ENCODE results near the gene IQSEC1.

IQSEC1 gene

DNA sequence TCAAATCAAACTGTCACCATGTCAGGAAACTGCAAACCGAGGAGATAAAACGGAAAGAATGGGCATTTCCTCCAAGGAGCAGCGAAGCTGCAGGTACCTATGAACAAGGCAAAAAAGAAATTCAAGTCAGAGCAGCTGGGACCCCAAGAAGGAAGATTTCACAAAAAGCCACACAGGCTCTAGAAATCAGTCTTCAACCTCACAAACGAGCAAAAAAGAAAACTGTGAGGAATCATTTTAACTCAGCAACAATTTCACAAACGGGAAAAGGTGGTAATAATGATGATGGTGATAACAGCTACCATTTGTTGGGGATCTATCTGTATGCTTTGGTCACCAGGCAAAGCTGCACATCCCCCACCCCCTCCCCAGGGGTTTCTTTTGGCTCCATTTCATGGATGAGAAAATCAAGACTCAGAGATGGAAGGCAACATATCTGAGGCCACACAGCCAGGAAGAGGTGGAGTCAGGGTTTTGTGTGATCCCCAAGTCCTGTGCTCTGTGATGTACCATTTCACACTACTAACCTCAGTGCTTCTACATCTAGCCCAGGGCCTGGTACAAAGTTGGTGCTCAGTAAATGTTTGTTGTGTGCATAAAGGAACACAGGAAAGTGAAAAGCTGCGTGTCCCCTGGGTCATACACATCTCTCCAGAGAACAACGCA, 109.9 kb downstream of the IQSEC1 start:
- Histone ChIP-seq H3K27ac (ENCODE audit: low read depth, low read length) (peak overlapping the region; percentile 0), H3K9ac (ENCODE audit: low read length in 5 of 5) (peak overlapping the region in 1 of 5 donors; percentile 28), H3K4me3 (ENCODE audit: low read depth in 1 of 5, low read length in 5 of 5) (no peak overlapping the region), H3K9me3 (ENCODE audit: control insufficient read depth in 5 of 5, low read length in 5 of 5) (no peaks in the 10 kb centered on the region), H3K36me3 (ENCODE audit: control insufficient read depth in 5 of 5, insufficient read depth in 5 of 5, low read length in 5 of 5) (no peaks in the 10 kb centered on the region), H3K27me3 (ENCODE audit: control insufficient read depth in 5 of 5, insufficient read depth in 4 of 5, low read length in 5 of 5) (no peaks in the 10 kb centered on the region), H3K4me1 (ENCODE audit: control insufficient read depth in 5 of 5, insufficient read depth in 5 of 5, low read length in 5 of 5) (peaks cover 34 to 96% (median 90%) of the 10 kb centered on the region in 5 donors)

DNA sequence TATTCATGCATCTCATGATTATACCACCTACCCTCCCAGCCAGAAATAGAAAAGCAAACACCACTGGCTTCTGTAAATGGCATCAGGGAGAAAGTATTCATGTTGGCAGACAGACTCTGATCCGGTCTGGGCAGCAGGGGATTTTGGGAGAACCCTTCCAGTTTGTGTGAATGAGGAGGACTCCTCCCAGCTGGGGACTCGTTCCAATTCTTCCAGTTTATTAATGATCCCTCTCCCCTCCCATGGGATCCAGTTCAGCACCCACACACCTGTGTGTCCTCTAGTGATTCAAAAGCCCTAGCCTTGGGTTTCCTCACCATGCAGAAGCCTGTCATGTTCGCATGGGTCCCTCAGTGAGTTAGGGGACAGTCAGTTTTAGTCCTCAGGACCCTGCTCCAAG, 110.9 kb downstream of the IQSEC1 start:
- Histone ChIP-seq H3K36me3 (ENCODE audit: control insufficient read depth in 5 of 5, insufficient read depth in 5 of 5, low read length in 5 of 5) (no peaks in the 10 kb centered on the region), H3K27me3 (ENCODE audit: control insufficient read depth in 5 of 5, insufficient read depth in 4 of 5, low read length in 5 of 5) (no peaks in the 10 kb centered on the region), H3K27ac (ENCODE audit: low read depth, low read length) (peak overlapping the region; percentile 0), H3K4me1 (ENCODE audit: control insufficient read depth in 5 of 5, insufficient read depth in 5 of 5, low read length in 5 of 5) (peaks cover 34 to 100% (median 87%) of the 10 kb centered on the region in 5 donors), H3K9me3 (ENCODE audit: control insufficient read depth in 5 of 5, low read length in 5 of 5) (no peaks in the 10 kb centered on the region), H3K9ac (ENCODE audit: low read length in 5 of 5) (no peak overlapping the region), H3K4me3 (ENCODE audit: low read depth in 1 of 5, low read length in 5 of 5) (no peak overlapping the region)

DNA sequence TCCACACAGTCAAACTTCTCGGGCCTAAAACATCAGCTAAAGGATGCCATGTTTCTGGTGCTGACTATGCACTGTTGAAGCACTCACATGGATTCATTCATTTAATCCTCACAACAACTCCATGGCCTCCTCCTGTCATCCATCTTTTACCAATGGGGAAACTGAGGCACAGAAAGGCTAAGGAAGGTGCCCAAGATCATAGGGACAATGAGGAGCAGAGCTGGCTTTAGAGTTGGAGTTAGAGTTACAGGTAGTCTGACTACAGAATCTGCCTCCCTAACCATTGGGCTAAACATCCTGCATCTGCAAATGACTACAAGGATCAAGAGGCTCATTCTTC, 111.6 kb downstream of the IQSEC1 start:
- Histone ChIP-seq H3K9me3 (ENCODE audit: control insufficient read depth in 5 of 5, low read length in 5 of 5) (no peaks in the 10 kb centered on the region), H3K4me3 (ENCODE audit: low read depth in 1 of 5, low read length in 5 of 5) (no peak overlapping the region), H3K27ac (ENCODE audit: low read depth, low read length) (no peak overlapping the region), H3K27me3 (ENCODE audit: control insufficient read depth in 5 of 5, insufficient read depth in 4 of 5, low read length in 5 of 5) (no peaks in the 10 kb centered on the region), H3K9ac (ENCODE audit: low read length in 5 of 5) (no peak overlapping the region), H3K36me3 (ENCODE audit: control insufficient read depth in 5 of 5, insufficient read depth in 5 of 5, low read length in 5 of 5) (no peaks in the 10 kb centered on the region), H3K4me1 (ENCODE audit: control insufficient read depth in 5 of 5, insufficient read depth in 5 of 5, low read length in 5 of 5) (peaks cover 40 to 100% (median 88%) of the 10 kb centered on the region in 5 donors)

DNA sequence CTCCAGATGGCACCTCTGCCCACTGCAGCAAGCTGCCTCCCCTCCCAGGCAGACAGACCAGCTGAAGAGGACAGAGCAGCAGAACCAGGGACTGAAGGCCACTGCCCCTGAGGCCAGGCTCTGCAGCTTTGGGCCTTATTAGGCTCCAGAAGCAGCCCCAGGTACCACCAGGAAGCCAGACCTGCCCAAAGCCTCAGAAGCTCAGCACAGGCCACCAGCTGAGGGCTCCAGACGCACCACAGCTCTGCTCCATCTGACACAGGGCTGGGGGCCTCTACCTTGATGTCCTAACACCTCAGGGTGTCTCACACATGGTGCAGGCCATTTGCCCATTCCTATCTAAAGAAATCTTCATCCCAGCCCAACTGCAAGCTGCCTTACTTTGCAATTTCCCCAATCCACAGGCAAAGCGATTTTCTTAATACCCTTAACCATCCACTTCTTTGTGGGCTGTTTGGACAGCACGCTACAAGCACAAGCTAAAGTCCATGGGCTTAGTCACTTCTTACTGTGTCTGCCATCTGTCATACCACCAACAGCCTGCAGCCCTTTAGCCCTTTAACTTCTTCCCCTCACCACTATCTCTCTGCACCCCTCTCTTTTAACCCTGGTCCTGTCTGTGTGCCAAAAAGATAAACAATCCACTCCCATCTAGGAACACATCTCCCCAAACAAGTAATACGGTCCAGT, 112.1 kb downstream of the IQSEC1 start:
- H3K27ac ChIP-seq (ENCODE audit: low read depth, low read length), result no peak overlapping the region
- H3K4me3 ChIP-seq (ENCODE audit: low read depth in 1 of 5, low read length in 5 of 5), result no peak overlapping the region
- H3K36me3 ChIP-seq (ENCODE audit: control insufficient read depth in 5 of 5, insufficient read depth in 5 of 5, low read length in 5 of 5), result no peaks in the 10 kb centered on the region
- H3K27me3 ChIP-seq (ENCODE audit: control insufficient read depth in 5 of 5, insufficient read depth in 4 of 5, low read length in 5 of 5), result no peaks in the 10 kb centered on the region
- peaks cover 44 to 100% (median 88%) of the 10 kb centered on the region in 5 donors for H3K4me1 ChIP-seq (ENCODE audit: control insufficient read depth in 5 of 5, insufficient read depth in 5 of 5, low read length in 5 of 5)
- H3K9ac ChIP-seq (ENCODE audit: low read length in 5 of 5), result peak overlapping the region in 1 of 5 donors; percentile 16
- no peaks in the 10 kb centered on the region for H3K9me3 ChIP-seq (ENCODE audit: control insufficient read depth in 5 of 5, low read length in 5 of 5)

DNA sequence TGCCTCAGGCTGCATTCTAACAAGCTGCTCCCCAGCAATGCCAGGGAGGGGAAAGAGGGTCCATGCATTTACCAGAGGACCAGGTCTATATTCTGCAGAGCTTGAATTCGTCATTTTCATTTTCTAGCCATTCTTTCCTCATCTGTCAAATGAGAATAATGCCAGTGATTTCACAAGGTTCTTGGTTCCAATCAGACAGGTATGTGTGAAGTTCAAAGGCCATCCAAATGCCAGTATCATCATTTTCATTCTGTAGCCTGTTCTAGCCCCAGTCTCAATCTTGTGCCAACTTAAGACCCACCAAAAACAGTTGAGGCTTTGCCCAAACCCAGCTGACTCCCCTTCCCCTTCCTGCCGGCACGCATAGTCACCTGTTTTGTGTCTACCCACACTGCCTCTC, 112.7 kb downstream of the IQSEC1 start:
- Histone ChIP-seq H3K4me1 (ENCODE audit: control insufficient read depth in 5 of 5, insufficient read depth in 5 of 5, low read length in 5 of 5) (peaks cover 45 to 100% (median 88%) of the 10 kb centered on the region in 5 donors), H3K9ac (ENCODE audit: low read length in 5 of 5) (peak overlapping the region in 1 of 5 donors; percentile 16), H3K4me3 (ENCODE audit: low read depth in 1 of 5, low read length in 5 of 5) (peak overlapping the region in 2 of 5 donors; percentile 8 to 33), H3K27ac (ENCODE audit: low read depth, low read length) (no peak overlapping the region), H3K27me3 (ENCODE audit: control insufficient read depth in 5 of 5, insufficient read depth in 4 of 5, low read length in 5 of 5) (no peaks in the 10 kb centered on the region), H3K36me3 (ENCODE audit: control insufficient read depth in 5 of 5, insufficient read depth in 5 of 5, low read length in 5 of 5) (no peaks in the 10 kb centered on the region), H3K9me3 (ENCODE audit: control insufficient read depth in 5 of 5, low read length in 5 of 5) (no peaks in the 10 kb centered on the region)

DNA sequence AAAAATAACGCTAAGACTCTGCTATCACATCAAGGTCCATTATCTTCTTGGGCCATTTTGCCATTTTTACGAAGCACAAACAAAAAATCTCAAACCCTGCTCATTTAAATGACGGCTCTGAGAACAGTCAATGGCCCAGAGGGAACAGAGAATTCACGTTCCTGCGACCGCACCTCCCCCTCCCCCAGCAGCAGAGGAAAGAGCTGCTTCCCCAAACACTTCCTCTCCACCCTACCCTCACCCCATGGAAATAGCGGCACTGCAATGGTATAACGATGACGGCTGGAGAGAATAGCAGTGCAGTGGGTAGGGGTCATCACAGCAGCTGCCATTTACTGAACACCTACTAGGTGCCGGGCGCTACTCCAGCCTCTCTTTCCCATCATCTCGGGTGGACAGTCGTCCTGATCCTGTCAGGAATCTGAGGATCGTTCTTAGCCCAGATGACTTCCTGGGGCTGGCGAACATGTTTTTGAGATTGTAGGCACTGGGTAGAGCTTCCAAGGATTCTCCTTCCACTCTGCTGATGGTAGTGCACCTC, 113.3 kb downstream of the IQSEC1 start:
- Histone ChIP-seq H3K9me3 (ENCODE audit: control insufficient read depth in 5 of 5, low read length in 5 of 5) (no peaks in the 10 kb centered on the region), H3K36me3 (ENCODE audit: control insufficient read depth in 5 of 5, insufficient read depth in 5 of 5, low read length in 5 of 5) (no peaks in the 10 kb centered on the region), H3K4me1 (ENCODE audit: control insufficient read depth in 5 of 5, insufficient read depth in 5 of 5, low read length in 5 of 5) (peaks cover 41 to 100% (median 88%) of the 10 kb centered on the region in 5 donors), H3K27ac (ENCODE audit: low read depth, low read length) (no peak overlapping the region), H3K9ac (ENCODE audit: low read length in 5 of 5) (no peak overlapping the region), H3K4me3 (ENCODE audit: low read depth in 1 of 5, low read length in 5 of 5) (peak overlapping the region in 4 of 5 donors; percentile 8 to 34 (median 32)), H3K27me3 (ENCODE audit: control insufficient read depth in 5 of 5, insufficient read depth in 4 of 5, low read length in 5 of 5) (no peaks in the 10 kb centered on the region)

DNA sequence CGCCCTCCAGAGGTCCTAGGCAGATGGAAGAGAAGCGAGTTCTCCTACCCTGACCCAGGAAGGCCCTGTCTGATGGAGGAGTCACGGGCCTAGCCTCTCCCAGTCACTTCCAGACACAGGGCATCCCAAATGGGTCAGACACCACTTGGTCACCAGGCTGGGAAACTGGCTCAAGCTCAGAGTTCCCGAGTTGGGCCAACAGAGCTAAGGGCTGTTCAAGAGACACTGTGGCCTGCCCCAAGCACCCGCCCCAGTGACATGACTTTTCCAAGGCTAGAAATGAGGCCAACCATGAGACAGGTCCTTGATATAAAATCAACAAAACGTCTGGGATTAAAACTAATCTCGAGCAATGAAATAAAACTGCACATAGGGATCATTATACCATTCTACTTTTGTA, 113.8 kb downstream of the IQSEC1 start:
- Histone ChIP-seq H3K4me3 (ENCODE audit: low read depth in 1 of 5, low read length in 5 of 5) (peak overlapping the region in 2 of 5 donors; percentile 32 to 33), H3K4me1 (ENCODE audit: control insufficient read depth in 5 of 5, insufficient read depth in 5 of 5, low read length in 5 of 5) (peaks cover 40 to 100% (median 88%) of the 10 kb centered on the region in 5 donors), H3K36me3 (ENCODE audit: control insufficient read depth in 5 of 5, insufficient read depth in 5 of 5, low read length in 5 of 5) (peaks cover 0 to 3% (median 0%) of the 10 kb centered on the region in 5 donors), H3K9ac (ENCODE audit: low read length in 5 of 5) (peak overlapping the region in 1 of 5 donors; percentile 4), H3K9me3 (ENCODE audit: control insufficient read depth in 5 of 5, low read length in 5 of 5) (no peaks in the 10 kb centered on the region), H3K27ac (ENCODE audit: low read depth, low read length) (peak overlapping the region; percentile 8), H3K27me3 (ENCODE audit: control insufficient read depth in 5 of 5, insufficient read depth in 4 of 5, low read length in 5 of 5) (no peaks in the 10 kb centered on the region)

DNA sequence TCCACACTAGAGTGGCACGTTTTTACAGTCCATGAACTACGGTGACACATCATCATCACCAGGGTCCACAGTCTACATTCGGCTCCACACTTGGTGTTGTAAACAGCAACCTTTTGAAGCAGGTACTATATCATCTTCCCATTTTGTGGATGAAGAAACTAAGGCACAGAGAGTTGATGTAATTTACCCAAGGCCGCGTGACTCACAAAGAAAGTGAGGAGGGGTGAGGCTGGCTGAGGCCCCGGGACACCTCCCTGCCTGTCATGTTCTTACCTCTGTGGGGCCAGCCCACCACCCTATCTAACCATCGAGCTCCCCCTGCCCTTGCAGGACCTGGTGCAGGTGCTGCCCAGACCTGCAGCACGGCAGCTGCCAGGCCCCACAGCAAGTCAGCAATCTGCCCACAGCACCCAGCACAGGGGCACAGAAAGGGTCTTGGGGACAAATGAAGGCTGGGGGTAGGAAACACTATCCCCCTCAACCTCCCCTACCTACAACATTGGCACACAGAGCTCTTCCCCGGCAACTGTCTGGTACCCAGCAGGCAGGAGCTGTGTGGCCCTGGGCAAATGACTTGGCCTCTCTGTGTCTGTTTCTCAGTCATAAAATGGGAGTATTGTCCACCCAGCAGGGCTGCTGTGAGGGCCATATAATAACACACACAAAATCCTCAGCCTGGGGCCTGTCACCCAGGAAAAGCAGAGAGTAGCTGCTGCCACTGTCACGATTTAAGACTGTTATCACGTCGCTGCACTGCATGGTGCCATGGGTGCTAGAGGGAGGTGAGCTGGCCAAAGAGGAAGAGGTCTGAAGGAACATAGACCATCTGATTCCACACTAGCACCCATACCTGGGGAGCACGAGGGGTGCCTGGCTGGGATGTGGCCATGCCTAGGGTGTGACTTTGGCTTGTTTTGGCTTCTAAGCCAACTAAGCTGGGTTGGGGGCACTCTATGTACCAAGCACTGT, 115.1 kb downstream of the IQSEC1 start:
- Histone ChIP-seq H3K27ac (ENCODE audit: low read depth, low read length) (peak overlapping the region; percentile 8), H3K27me3 (ENCODE audit: control insufficient read depth in 5 of 5, insufficient read depth in 4 of 5, low read length in 5 of 5) (no peaks in the 10 kb centered on the region), H3K9me3 (ENCODE audit: control insufficient read depth in 5 of 5, low read length in 5 of 5) (no peaks in the 10 kb centered on the region), H3K36me3 (ENCODE audit: control insufficient read depth in 5 of 5, insufficient read depth in 5 of 5, low read length in 5 of 5) (peaks cover 0 to 12% (median under 1%) of the 10 kb centered on the region in 5 donors), H3K4me3 (ENCODE audit: low read depth in 1 of 5, low read length in 5 of 5) (no peak overlapping the region), H3K9ac (ENCODE audit: low read length in 5 of 5) (peak overlapping the region in 1 of 5 donors; percentile 26), H3K4me1 (ENCODE audit: control insufficient read depth in 5 of 5, insufficient read depth in 5 of 5, low read length in 5 of 5) (peaks cover 32 to 94% (median 81%) of the 10 kb centered on the region in 5 donors)

DNA sequence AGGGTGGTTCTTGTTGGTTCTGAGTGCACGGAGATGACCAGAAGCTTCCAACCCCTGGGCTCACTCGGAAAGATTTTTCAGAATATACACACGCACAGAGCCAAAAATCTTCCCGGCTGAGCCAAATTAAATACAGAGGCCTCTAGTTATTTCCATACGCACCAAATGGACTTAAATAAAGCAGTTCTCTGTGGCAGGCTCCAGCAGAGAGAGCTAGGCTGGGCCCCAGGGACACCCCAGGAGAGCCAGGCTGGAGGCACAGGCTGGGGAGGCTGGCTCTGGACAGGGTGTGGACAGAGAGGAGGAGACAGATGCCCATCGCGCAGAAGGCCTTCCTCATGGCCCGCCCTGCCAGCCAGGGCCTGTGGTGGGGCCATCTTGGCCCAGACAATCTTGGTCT, 115.9 kb downstream of the IQSEC1 start:
- H3K36me3 ChIP-seq (ENCODE audit: control insufficient read depth in 5 of 5, insufficient read depth in 5 of 5, low read length in 5 of 5), result peaks cover 0 to 18% (median 4%) of the 10 kb centered on the region in 5 donors
- no peak overlapping the region for H3K27ac ChIP-seq (ENCODE audit: low read depth, low read length)
- peaks cover 25 to 87% (median 73%) of the 10 kb centered on the region in 5 donors for H3K4me1 ChIP-seq (ENCODE audit: control insufficient read depth in 5 of 5, insufficient read depth in 5 of 5, low read length in 5 of 5)
- no peak overlapping the region for H3K4me3 ChIP-seq (ENCODE audit: low read depth in 1 of 5, low read length in 5 of 5)
- H3K9me3 ChIP-seq (ENCODE audit: control insufficient read depth in 5 of 5, low read length in 5 of 5), result no peaks in the 10 kb centered on the region
- H3K27me3 ChIP-seq (ENCODE audit: control insufficient read depth in 5 of 5, insufficient read depth in 4 of 5, low read length in 5 of 5), result no peaks in the 10 kb centered on the region
- H3K9ac ChIP-seq (ENCODE audit: low read length in 5 of 5), result no peak overlapping the region
